Measurements from ENCODE around the gene RAB9B. TPM values are rescaled to one million over a fixed set of nuclear protein-coding genes. Genes with fewer than 3 reads are reported as not detected.
"Not testable (repeated sequence)": the region's sequence is repeated elsewhere in the genome, so short reads cannot be mapped to it uniquely, and the experiment has no call there.

Gene RAB9B
- total RNA-seq, 1 donor from 2014 or later, result not detected

DNA sequence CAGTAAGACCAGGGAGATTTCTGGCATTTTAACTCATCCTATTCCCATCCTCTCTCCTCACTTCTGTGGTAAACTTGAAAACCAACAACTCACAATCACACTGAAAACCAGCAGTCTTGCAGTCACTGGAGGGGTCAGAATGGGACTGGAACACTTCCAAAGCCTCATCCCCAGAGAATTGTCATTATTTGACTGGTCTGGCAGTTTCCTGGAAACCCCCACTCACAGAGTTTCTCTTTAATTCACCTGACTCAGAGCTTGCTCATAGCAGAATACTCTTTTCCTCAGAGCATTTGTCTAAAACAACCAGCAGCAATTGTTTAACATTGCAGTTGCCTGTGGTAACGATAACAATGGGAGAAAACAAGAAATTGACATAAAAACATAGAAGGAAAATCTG, 7.3 kb upstream of the RAB9B start:
- Histone ChIP-seq H3K4me3 (ENCODE audit: low read depth, low read length) (no peak overlapping the region), H3K36me3 (ENCODE audit: control insufficient read depth, insufficient read depth, low read length) (no peaks in the 10 kb centered on the region), H3K27me3 (ENCODE audit: control insufficient read depth, insufficient read depth, low read length) (no peaks in the 10 kb centered on the region)
- DNase-seq (ENCODE audit: low read depth), result no peak
- TF ChIP-seq, protein P1, sequence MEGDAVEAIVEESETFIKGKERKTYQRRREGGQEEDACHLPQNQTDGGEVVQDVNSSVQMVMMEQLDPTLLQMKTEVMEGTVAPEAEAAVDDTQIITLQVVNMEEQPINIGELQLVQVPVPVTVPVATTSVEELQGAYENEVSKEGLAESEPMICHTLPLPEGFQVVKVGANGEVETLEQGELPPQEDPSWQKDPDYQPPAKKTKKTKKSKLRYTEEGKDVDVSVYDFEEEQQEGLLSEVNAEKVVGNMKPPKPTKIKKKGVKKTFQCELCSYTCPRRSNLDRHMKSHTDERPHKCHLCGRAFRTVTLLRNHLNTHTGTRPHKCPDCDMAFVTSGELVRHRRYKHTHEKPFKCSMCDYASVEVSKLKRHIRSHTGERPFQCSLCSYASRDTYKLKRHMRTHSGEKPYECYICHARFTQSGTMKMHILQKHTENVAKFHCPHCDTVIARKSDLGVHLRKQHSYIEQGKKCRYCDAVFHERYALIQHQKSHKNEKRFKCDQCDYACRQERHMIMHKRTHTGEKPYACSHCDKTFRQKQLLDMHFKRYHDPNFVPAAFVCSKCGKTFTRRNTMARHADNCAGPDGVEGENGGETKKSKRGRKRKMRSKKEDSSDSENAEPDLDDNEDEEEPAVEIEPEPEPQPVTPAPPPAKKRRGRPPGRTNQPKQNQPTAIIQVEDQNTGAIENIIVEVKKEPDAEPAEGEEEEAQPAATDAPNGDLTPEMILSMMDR (IDR thresholded peaks at IDR 0.05; ENCODE audit: insufficient read depth, low read length, severe bottlenecking), result no peak
- FAIRE-seq, result no peak

DNA sequence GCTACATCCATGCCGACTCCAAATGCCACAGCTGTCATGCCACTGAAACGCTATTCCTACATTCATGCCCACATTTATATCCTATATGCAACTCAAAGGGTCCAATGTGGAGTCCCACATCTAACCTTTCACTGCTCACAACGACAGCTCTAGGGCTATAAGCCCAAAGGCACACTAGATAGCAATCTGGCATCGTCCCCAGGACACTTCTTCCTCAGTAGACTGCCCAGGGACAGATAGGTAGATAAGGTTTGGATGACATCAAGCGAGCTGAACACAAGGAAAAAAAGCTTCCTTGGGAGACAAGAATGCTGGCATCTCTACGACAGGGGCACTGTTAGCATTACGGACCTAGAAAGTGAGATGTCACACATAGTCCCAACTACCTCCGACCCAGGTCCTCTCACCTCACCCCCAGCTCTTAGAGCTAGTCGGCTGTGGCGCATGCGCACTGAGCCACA, 685 bp downstream of the RAB9B start:
- TF ChIP-seq, protein P1 (IDR thresholded peaks at IDR 0.05; ENCODE audit: insufficient read depth, low read length, severe bottlenecking), result no peak
- FAIRE-seq (no peak), DNase-seq (ENCODE audit: low read depth) (no peak)
- no peaks in the 10 kb centered on the region for H3K27me3 ChIP-seq (ENCODE audit: control insufficient read depth, insufficient read depth, low read length)
- peak overlapping the region; percentile 41 for H3K4me3 ChIP-seq (ENCODE audit: low read depth, low read length)
- no peaks in the 10 kb centered on the region for H3K36me3 ChIP-seq (ENCODE audit: control insufficient read depth, insufficient read depth, low read length)

DNA sequence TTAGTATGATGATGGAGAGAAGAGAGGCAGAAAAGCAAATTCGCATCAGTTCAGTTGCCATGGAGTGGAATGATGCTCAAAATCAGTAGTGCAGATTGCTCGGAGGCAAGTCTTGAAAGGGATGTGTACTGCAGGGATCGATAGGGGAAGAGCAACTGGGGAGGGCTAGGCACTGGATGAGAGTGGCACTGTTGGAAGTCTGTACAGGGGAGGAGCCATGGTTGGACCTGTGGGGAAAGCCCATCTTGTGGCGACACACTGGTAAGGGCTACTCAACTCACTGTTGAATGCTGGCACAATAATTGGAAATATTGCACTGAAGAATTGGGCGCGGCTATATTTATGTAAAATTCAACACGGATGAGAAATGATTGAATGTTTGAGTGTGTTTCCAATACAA, 1.2 kb downstream of the RAB9B start:
- Histone ChIP-seq H3K36me3 (ENCODE audit: control insufficient read depth, insufficient read depth, low read length) (no peaks in the 10 kb centered on the region), H3K4me3 (ENCODE audit: low read depth, low read length) (no peak overlapping the region), H3K27me3 (ENCODE audit: control insufficient read depth, insufficient read depth, low read length) (no peaks in the 10 kb centered on the region)
- TF ChIP-seq, protein P1 (IDR thresholded peaks at IDR 0.05; ENCODE audit: insufficient read depth, low read length, severe bottlenecking), result no peak
- FAIRE-seq, result no peak
- DNase-seq (ENCODE audit: low read depth), result no peak

DNA sequence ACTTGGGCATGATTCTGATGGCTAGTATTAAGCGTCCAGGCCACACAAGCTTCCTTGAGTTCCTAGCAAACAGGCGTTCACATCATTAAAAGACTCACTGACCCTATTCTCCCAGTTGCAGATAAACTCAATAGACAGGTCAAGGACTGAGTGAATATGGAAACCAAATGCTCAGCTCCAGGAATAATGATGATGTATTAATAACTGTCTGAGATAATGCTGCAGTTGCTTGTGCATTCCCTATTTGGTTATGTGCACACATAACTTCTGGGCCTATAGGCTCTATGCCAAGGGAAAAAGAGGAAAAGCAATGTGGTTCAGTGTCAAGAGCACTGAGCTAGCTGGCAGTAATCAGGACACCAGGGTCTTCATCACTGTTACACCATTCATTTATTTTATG, 3.5 kb downstream of the RAB9B start:
- TF ChIP-seq, protein P1 (IDR thresholded peaks at IDR 0.05; ENCODE audit: insufficient read depth, low read length, severe bottlenecking), result no peak
- Histone ChIP-seq H3K4me3 (ENCODE audit: low read depth, low read length) (no peak overlapping the region), H3K27me3 (ENCODE audit: control insufficient read depth, insufficient read depth, low read length) (no peaks in the 10 kb centered on the region), H3K36me3 (ENCODE audit: control insufficient read depth, insufficient read depth, low read length) (no peaks in the 10 kb centered on the region)
- DNase-seq (ENCODE audit: low read depth) (no peak), FAIRE-seq (no peak)

DNA sequence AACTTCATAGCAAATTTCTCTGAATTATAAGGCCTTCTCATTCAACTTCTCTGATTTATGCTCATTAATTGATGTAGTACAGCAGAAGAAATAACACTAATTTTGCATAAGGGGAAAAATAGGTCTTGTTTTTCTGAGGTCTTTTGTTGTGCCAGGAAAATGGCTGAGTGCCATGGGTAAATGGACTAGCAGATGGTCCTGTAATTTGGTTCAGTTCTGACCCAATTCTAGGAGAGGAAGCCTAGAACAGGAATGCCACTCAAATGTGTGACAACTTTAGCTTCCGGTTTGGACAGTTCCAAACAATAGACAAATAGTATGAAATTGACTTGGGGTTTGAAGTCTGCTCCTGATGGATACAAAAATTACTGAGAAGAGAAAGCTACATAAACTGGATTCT, 6.2 kb downstream of the RAB9B start:
- FAIRE-seq, result no peak

DNA sequence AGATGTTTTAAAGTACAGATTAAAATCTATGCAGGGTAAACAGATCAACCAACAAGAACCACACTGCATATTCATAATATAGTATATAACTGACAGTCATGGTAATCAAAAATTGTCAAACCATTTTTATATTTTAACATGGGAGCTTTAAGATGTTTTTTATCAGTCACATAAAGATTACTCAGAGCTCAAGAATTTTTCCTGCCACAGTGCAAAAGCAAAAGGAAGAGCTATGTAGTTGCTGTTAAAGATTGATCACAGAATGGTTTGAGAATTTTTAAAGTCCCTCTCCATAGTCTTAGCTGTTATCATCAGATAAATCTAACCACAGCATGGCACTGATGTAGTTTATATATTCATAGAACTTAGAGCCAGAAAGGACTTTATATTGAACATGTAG, 8.5 kb downstream of the RAB9B start:
- TF ChIP-seq, protein P1 (IDR thresholded peaks at IDR 0.05; ENCODE audit: insufficient read depth, low read length, severe bottlenecking), result no peak
- Histone ChIP-seq H3K36me3 (ENCODE audit: control insufficient read depth, insufficient read depth, low read length) (no peaks in the 10 kb centered on the region), H3K27me3 (ENCODE audit: control insufficient read depth, insufficient read depth, low read length) (no peaks in the 10 kb centered on the region), H3K4me3 (ENCODE audit: low read depth, low read length) (no peak overlapping the region)
- DNase-seq (ENCODE audit: low read depth), result no peak
- FAIRE-seq, result no peak

More for the DNA sequence above, 6.2 kb downstream of the RAB9B start:
- H3K36me3 ChIP-seq (ENCODE audit: control insufficient read depth, insufficient read depth, low read length), result no peaks in the 10 kb centered on the region
- TF ChIP-seq, protein P1 (IDR thresholded peaks at IDR 0.05; ENCODE audit: insufficient read depth, low read length, severe bottlenecking), result no peak
- no peak for DNase-seq (ENCODE audit: low read depth)
- no peaks in the 10 kb centered on the region for H3K27me3 ChIP-seq (ENCODE audit: control insufficient read depth, insufficient read depth, low read length)
- H3K4me3 ChIP-seq (ENCODE audit: low read depth, low read length), result no peak overlapping the region

DNA sequence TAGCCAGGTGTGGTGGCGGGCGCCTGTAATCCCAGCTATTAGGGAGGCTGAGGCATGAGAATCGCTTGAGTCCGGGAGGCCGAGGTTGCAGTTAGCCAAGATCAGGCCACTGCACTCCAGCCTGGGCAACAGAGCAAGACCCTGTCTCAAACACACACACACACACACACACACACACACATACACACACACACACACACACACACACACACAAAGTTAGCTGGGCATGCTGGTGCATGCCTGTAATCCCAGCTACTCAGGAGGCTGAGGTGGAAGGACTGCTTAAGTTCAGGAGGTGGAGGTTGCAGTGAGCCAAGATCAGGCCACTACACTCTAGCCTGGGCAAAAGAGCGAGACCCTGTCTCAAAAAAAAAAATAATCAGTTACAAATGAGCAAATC, 11.3 kb downstream of the RAB9B start:
- H3K4me3 ChIP-seq (ENCODE audit: low read depth, low read length); H3K36me3 ChIP-seq (ENCODE audit: control insufficient read depth, insufficient read depth, low read length); H3K27me3 ChIP-seq (ENCODE audit: control insufficient read depth, insufficient read depth, low read length); FAIRE-seq; DNase-seq (ENCODE audit: low read depth): not testable (repeated sequence)

Data from bronchial epithelial cell (primary cell).